Measurements from ENCODE around the gene FUT2. TPM values are rescaled to one million over a fixed set of nuclear protein-coding genes. Genes with fewer than 3 reads are reported as not detected.
"Not testable (repeated sequence)": the region's sequence is repeated elsewhere in the genome, so short reads cannot be mapped to it uniquely, and the experiment has no call there.

The FUT2 gene
- total RNA-seq, 4 donors from 2014 or later: 0.44 TPM; not detected in 3

DNA sequence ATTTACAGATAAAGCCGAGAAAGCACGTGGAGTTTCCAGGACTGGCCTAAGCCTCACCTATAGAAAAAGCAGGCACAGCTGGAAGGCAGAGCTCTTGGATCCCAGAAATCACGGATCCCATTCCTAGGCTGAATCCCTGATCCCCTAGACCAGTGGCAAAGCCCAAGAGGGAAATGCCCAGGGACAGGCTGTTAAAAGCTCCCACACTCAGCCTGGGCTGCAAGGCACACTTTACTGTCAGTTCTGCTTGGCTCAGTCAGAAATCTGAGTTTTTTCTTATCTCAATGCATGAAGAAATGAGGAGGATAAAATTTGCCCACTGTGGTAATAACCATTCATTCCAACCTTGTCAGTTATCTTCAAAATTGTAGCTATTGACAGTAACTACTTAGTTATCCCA, 8.0 kb upstream of the FUT2 start:
- Histone ChIP-seq H3K4me3 (no peak overlapping the region), H3K27ac (no peak overlapping the region), H3K27me3 (no peaks in the 10 kb centered on the region), H3K9me3 (no peaks in the 10 kb centered on the region), H3K36me3 (peaks cover 0 to 6% (median 0%) of the 10 kb centered on the region in 3 donors), H3K4me1 (peaks cover 0 to 13% (median 0%) of the 10 kb centered on the region in 4 donors)
- WGBS, 2 donors: 86 to 96% methylated on average over 2 to 3 of the region's 3 CpGs
- TF ChIP-seq, protein P1, sequence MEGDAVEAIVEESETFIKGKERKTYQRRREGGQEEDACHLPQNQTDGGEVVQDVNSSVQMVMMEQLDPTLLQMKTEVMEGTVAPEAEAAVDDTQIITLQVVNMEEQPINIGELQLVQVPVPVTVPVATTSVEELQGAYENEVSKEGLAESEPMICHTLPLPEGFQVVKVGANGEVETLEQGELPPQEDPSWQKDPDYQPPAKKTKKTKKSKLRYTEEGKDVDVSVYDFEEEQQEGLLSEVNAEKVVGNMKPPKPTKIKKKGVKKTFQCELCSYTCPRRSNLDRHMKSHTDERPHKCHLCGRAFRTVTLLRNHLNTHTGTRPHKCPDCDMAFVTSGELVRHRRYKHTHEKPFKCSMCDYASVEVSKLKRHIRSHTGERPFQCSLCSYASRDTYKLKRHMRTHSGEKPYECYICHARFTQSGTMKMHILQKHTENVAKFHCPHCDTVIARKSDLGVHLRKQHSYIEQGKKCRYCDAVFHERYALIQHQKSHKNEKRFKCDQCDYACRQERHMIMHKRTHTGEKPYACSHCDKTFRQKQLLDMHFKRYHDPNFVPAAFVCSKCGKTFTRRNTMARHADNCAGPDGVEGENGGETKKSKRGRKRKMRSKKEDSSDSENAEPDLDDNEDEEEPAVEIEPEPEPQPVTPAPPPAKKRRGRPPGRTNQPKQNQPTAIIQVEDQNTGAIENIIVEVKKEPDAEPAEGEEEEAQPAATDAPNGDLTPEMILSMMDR (IDR thresholded peaks at IDR 0.05): no peak
- TF ChIP-seq EP300 (IDR thresholded peaks at IDR 0.05) (no peak), POLR2A (IDR thresholded peaks at IDR 0.05) (no peak)
- no peak for DNase-seq (ENCODE audit: low spot score in 2 of 2)

DNA sequence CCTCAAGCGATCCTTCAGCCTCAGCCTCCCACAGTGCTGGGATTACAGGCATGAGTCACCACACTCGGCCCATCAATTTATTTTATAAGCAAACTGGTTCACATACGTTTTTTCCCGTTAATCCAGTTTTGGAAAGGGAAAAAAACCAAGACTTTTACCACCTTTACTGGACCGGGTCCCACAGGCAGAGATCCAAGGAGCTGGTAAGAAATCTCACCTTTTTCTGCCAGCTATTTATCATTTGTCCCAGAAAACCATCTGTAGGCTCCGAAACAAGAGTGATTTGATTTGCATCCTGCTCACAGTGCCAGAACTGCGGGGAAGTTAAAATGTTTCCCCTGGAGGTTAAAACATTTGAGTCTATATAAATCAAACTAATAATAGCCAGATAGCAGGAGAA, 6.3 kb upstream of the FUT2 start:
- no peak overlapping the region for H3K4me3 ChIP-seq
- TF ChIP-seq EP300 (IDR thresholded peaks at IDR 0.05) (no peak), POLR2A (IDR thresholded peaks at IDR 0.05) (no peak)
- TF ChIP-seq, protein P1 (IDR thresholded peaks at IDR 0.05): no peak
- no peaks in the 10 kb centered on the region for H3K27me3 ChIP-seq
- H3K4me1 ChIP-seq: peaks cover 0 to under 1% (median 0%) of the 10 kb centered on the region in 4 donors
- no peaks in the 10 kb centered on the region for H3K9me3 ChIP-seq
- WGBS, 2 donors: 68 to 71% methylated on average over 7 of the region's 7 CpGs
- DNase-seq (ENCODE audit: low spot score in 2 of 2): no peak
- H3K36me3 ChIP-seq: peaks cover 0 to 13% (median 0%) of the 10 kb centered on the region in 3 donors
- H3K27ac ChIP-seq: no peak overlapping the region

DNA sequence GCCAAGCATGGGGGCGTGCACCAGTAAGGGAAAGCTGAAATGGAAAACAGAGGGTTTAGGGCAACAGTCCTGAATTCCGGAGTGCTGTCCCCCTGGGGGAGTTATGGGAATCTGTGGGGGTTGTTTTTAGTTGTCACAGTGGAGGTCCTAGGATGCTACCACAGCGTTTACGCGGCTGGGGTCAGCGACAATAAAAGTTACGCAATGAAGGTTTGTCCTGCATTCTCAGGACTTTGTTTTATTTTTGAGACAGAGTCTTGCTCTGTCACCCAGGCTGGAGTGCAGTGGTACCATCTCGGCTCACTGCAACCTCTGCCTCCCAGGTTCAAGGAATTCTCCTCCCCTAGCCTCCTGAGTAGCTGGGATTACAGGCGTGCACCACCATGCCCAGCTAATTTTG, 2.1 kb upstream of the FUT2 start:
- peaks cover 0 to 13% (median 0%) of the 10 kb centered on the region in 3 donors for H3K36me3 ChIP-seq
- peaks cover 0 to 12% (median 2%) of the 10 kb centered on the region in 4 donors for H3K4me1 ChIP-seq
- H3K9me3 ChIP-seq; H3K4me3 ChIP-seq; H3K27ac ChIP-seq; DNase-seq (ENCODE audit: low spot score in 2 of 2): not testable (repeated sequence)
- 77 to 89% methylated on average over 9 of the region's 9 CpGs for WGBS, 2 donors
- peaks cover 0 to 21% of the 10 kb centered on the region in 2 donors for H3K27me3 ChIP-seq

DNA sequence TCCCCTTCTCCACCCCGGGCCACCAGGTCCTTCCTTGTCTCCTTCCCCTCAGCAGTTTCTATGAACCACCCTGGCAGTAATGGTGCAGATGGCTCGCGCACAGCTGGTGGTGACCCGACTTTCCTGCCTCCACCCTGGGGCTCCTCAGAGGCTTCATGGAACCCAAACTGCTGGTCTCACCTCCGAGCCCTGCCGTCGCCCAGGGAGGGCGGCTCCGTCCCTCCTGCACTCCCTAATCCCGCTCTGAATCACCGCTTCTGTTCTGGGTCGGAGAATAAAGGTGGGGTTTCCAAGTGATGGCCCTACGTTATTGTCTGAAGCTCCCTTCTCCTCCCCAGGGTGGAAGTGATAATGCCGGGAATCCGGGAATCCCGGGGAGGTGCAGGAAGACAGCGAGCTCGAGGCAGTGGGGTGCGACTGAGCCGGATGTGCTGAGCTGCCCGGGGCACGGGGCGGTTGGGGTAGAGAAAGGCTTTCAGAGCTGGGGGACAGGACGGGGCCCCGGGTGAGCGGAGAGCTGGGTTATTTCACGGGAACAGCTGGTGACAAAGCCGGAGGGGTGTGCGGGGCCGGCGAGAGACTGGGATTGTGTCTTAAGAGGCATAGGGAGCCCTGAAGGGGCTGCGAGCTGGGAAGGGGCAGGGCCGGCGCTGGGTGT, 711 bp downstream of the FUT2 start:
- TF ChIP-seq, protein P1 (IDR thresholded peaks at IDR 0.05): no peak
- TF ChIP-seq POLR2A (IDR thresholded peaks at IDR 0.05) (no peak), EP300 (IDR thresholded peaks at IDR 0.05) (no peak)
- Histone ChIP-seq H3K27ac (peak overlapping the region in 1 of 4 donors; percentile 68), H3K36me3 (peaks cover 0 to 20% (median 0%) of the 10 kb centered on the region in 3 donors), H3K27me3 (peaks cover 0 to 21% of the 10 kb centered on the region in 2 donors), H3K4me3 (peak overlapping the region in 3 of 4 donors; percentile 4 to 20 (median 17)), H3K9me3 (no peaks in the 10 kb centered on the region), H3K4me1 (peaks cover 0 to 12% (median 2%) of the 10 kb centered on the region in 4 donors)
- no peak for DNase-seq (ENCODE audit: low spot score in 2 of 2)
- 7 to 14% methylated on average over 31 to 33 of the region's 34 CpGs for WGBS, 2 donors

DNA sequence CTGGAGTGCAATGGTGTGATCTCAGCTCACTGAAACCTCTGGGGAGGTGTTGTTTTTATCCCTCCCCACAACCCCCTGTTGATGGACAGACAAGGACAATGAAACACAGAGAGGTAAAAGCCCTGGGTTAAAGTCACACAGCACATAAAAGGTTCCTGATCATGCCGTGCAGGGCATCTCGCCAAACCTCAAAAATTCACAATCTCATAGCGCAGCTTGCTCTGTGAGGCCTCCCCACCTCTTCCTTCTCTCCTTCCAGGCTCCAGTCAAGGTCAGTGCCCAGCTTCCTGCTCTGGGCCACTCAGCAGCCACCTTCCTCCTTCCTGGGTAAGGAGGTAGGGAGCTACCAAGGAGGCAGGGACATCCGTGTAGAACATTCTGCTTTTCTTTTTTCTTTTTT, 2.3 kb downstream of the FUT2 start:
- H3K27me3 ChIP-seq: peaks cover 0 to 21% of the 10 kb centered on the region in 2 donors
- DNase-seq (ENCODE audit: low spot score in 2 of 2): no peak
- H3K36me3 ChIP-seq: peaks cover 0 to 22% (median 0%) of the 10 kb centered on the region in 3 donors
- no peak overlapping the region for H3K4me3 ChIP-seq
- no peak overlapping the region for H3K27ac ChIP-seq
- peaks cover 0 to 12% (median 2%) of the 10 kb centered on the region in 4 donors for H3K4me1 ChIP-seq
- 51 to 56% methylated on average over 4 of the region's 4 CpGs for WGBS, 2 donors
- TF ChIP-seq EP300 (IDR thresholded peaks at IDR 0.05) (no peak), POLR2A (IDR thresholded peaks at IDR 0.05) (no peak)
- H3K9me3 ChIP-seq: no peaks in the 10 kb centered on the region

DNA sequence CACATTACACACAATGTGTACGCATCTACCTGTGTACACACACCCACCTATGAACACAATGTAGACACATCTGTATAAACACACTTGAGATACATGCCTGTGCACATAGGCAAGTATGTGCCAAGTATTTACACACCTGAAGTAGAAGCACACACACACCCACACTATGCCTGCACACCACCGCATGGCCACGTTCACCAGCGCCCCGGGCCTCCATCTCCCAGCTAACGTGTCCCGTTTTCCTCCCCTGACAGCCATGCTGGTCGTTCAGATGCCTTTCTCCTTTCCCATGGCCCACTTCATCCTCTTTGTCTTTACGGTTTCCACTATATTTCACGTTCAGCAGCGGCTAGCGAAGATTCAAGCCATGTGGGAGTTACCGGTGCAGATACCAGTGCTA, 6.9 kb downstream of the FUT2 start:
- TF ChIP-seq, protein P1 (IDR thresholded peaks at IDR 0.05): no peak
- TF ChIP-seq EP300 (IDR thresholded peaks at IDR 0.05): no peak
- no peak for TF ChIP-seq POLR2A (IDR thresholded peaks at IDR 0.05)
- H3K4me1 ChIP-seq: no peaks in the 10 kb centered on the region
- H3K9me3 ChIP-seq: no peaks in the 10 kb centered on the region
- no peaks in the 10 kb centered on the region for H3K27me3 ChIP-seq
- H3K36me3 ChIP-seq: peaks cover 0 to 47% (median 0%) of the 10 kb centered on the region in 3 donors
- no peak overlapping the region for H3K4me3 ChIP-seq
- H3K27ac ChIP-seq: no peak overlapping the region
- no peak for DNase-seq (ENCODE audit: low spot score in 2 of 2)
- WGBS, 2 donors: 90 to 94% methylated on average over 13 of the region's 13 CpGs
